ENCODE measurements around the gene BCKDHA.
"Not testable (repeated sequence)": the region's sequence is repeated elsewhere in the genome, so short reads cannot be mapped to it uniquely, and the experiment has no call there.

The BCKDHA gene

GRCh38 chr19:41408256-41408655 is 10.6 kb downstream of the BCKDHA start:
- no peak for DNase-seq

- not testable (repeated sequence) for DNase-seq
These were observed 11.2 kb downstream of the BCKDHA start for GRCh38 chr19:41408846-41409245.

- no peak for DNase-seq
These were observed 11.7 kb downstream of the BCKDHA start for GRCh38 chr19:41409288-41409687.

- no peak for DNase-seq
These were observed 12.9 kb downstream of the BCKDHA start for GRCh38 chr19:41410336-41411054.

GRCh38 chr19:41411100-41411967 is 13.7 kb downstream of the BCKDHA start:
- no peak for DNase-seq

- no peak for DNase-seq
These were observed 14.3 kb downstream of the BCKDHA start for GRCh38 chr19:41411968-41412265.

GRCh38 chr19:41412953-41413352 is 15.3 kb downstream of the BCKDHA start:
- no peak for DNase-seq

GRCh38 chr19:41413947-41414346 is 16.3 kb downstream of the BCKDHA start:
- DNase-seq = no peak

GRCh38 chr19:41414461-41414860 is 16.8 kb downstream of the BCKDHA start:
- no peak for DNase-seq

GRCh38 chr19:41415154-41415571 is 17.5 kb downstream of the BCKDHA start:
- DNase-seq = no peak

- DNase-seq = no peak
These were observed 18.6 kb downstream of the BCKDHA start for GRCh38 chr19:41416194-41416674.

GRCh38 chr19:41420101-41420880 is 22.7 kb downstream of the BCKDHA start:
- DNase-seq = no peak

GRCh38 chr19:41421314-41421713 is 23.7 kb downstream of the BCKDHA start:
- no peak for DNase-seq

- DNase-seq = no peak
These were observed 24.4 kb downstream of the BCKDHA start for GRCh38 chr19:41421973-41422372.

- no peak for DNase-seq
These were observed 24.8 kb downstream of the BCKDHA start for GRCh38 chr19:41422456-41422855.

- no peak for DNase-seq
These were observed 25.3 kb downstream of the BCKDHA start for GRCh38 chr19:41422955-41423354.

- no peak for DNase-seq
These were observed 26.9 kb downstream of the BCKDHA start for GRCh38 chr19:41424335-41425173.

GRCh38 chr19:41425174-41426115 is 27.8 kb downstream of the BCKDHA start:
- DNase-seq = no peak

- DNase-seq = no peak
These were observed 28.7 kb downstream of the BCKDHA start for GRCh38 chr19:41426116-41426841.

GRCh38 chr19:41426952-41427646 is 29.5 kb downstream of the BCKDHA start, which contains the start of gene B3GNT8:
B3GNT8 (minus strand) TSS chr19:41427374; CDS start chr19:41426778, 596 bp downstream.
- peak; percentile 68 for DNase-seq
